Measurements from ENCODE around the gene PLS3.
"Not testable (repeated sequence)": the region's sequence is repeated elsewhere in the genome, so short reads cannot be mapped to it uniquely, and the experiment has no call there.

Gene PLS3

GRCh38 chrX:115560978-115561604, at the start of gene PLS3:
Gene PLS3 (plus strand): TSS chrX:115561174. CDS start chrX:115610251, 49,077 bp downstream.
- no peak for FAIRE-seq

GRCh38 chrX:115518113-115518512, 42.9 kb upstream of the PLS3 start:
- FAIRE-seq (no peak), DNase-seq (ENCODE audit: insufficient read length, low spot score) (no peak)

More at GRCh38 chrX:115560978-115561604, at the start of gene PLS3:
- DNase-seq (ENCODE audit: insufficient read length, low spot score): peak; percentile 50

GRCh38 chrX:115521741-115522140, 39.2 kb upstream of the PLS3 start:
- DNase-seq (ENCODE audit: insufficient read length, low spot score) (no peak), FAIRE-seq (no peak)

GRCh38 chrX:115522952-115523351, 38.0 kb upstream of the PLS3 start:
- no peak for DNase-seq (ENCODE audit: insufficient read length, low spot score)
- FAIRE-seq: no peak

- FAIRE-seq: no peak
- DNase-seq (ENCODE audit: insufficient read length, low spot score): no peak
Observed at GRCh38 chrX:115525486-115525885, 35.5 kb upstream of the PLS3 start.

GRCh38 chrX:115531818-115532403, 29.1 kb upstream of the PLS3 start:
- FAIRE-seq: no peak
- DNase-seq (ENCODE audit: insufficient read length, low spot score): no peak

- no peak for FAIRE-seq
Observed at GRCh38 chrX:115533485-115533884, 27.5 kb upstream of the PLS3 start.

GRCh38 chrX:115534383-115534782, 26.6 kb upstream of the PLS3 start:
- FAIRE-seq (no peak), DNase-seq (ENCODE audit: insufficient read length, low spot score) (no peak)

More at GRCh38 chrX:115533485-115533884, 27.5 kb upstream of the PLS3 start:
- no peak for DNase-seq (ENCODE audit: insufficient read length, low spot score)

GRCh38 chrX:115535421-115535820, 25.6 kb upstream of the PLS3 start:
- FAIRE-seq: no peak
- no peak for DNase-seq (ENCODE audit: insufficient read length, low spot score)

GRCh38 chrX:115535844-115536243, 25.1 kb upstream of the PLS3 start:
- no peak for FAIRE-seq

GRCh38 chrX:115539841-115540240, 21.1 kb upstream of the PLS3 start:
- DNase-seq (ENCODE audit: insufficient read length, low spot score) (no peak), FAIRE-seq (no peak)

More at GRCh38 chrX:115535844-115536243, 25.1 kb upstream of the PLS3 start:
- DNase-seq (ENCODE audit: insufficient read length, low spot score): no peak

- DNase-seq (ENCODE audit: insufficient read length, low spot score); FAIRE-seq: not testable (repeated sequence)
Observed at GRCh38 chrX:115541045-115541444, 19.9 kb upstream of the PLS3 start.

- FAIRE-seq (no peak), DNase-seq (ENCODE audit: insufficient read length, low spot score) (no peak)
Observed at GRCh38 chrX:115547448-115547847, 13.5 kb upstream of the PLS3 start.

- no peak for FAIRE-seq
Observed at GRCh38 chrX:115549008-115549407, 12.0 kb upstream of the PLS3 start.

GRCh38 chrX:115553171-115553570, 7.8 kb upstream of the PLS3 start:
- DNase-seq (ENCODE audit: insufficient read length, low spot score): no peak
- FAIRE-seq: no peak

More at GRCh38 chrX:115549008-115549407, 12.0 kb upstream of the PLS3 start:
- DNase-seq (ENCODE audit: insufficient read length, low spot score): no peak

- FAIRE-seq: no peak
- DNase-seq (ENCODE audit: insufficient read length, low spot score): no peak
Observed at GRCh38 chrX:115559672-115560071, 1.3 kb upstream of the PLS3 start.

GRCh38 chrX:115560211-115560977, 580 bp upstream of the PLS3 start:
- DNase-seq (ENCODE audit: insufficient read length, low spot score): no peak

GRCh38 chrX:115561605-115562479, 868 bp downstream of the PLS3 start:
- FAIRE-seq: no peak
- no peak for DNase-seq (ENCODE audit: insufficient read length, low spot score)

More at GRCh38 chrX:115560211-115560977, 580 bp upstream of the PLS3 start:
- FAIRE-seq: no peak

GRCh38 chrX:115562480-115562847, 1.5 kb downstream of the PLS3 start:
- no peak for FAIRE-seq
- DNase-seq (ENCODE audit: insufficient read length, low spot score): no peak

GRCh38 chrX:115563633-115564162, 2.7 kb downstream of the PLS3 start:
- DNase-seq (ENCODE audit: insufficient read length, low spot score) (no peak), FAIRE-seq (no peak)
